Endothelial cell of umbilical vein (primary cell): Measurements from ENCODE around the gene GGACT. TPM values are rescaled to one million over a fixed set of nuclear protein-coding genes. Genes with fewer than 3 reads are reported as not detected.

Experiments used
- BruUV-seq: library from RNA; stranded (reverse); fragments of 400-500 nt; replicated peaks from 2 replicates; lab custom pipeline; 2021; lab: Mats Ljungman, UMichigan
- CTCF ChIA-PET: fragments of 300-600, 350-600 bp; sonication (Branson Sonifier 250); formaldehyde crosslinking; loops from one replicate; lab custom pipeline; 2021; ENCODE audit warnings: antibody characterized with exemption, inconsistent platforms; lab: Charles Lee
- POLR2A ChIA-PET: fragments of 300-600, 350-600 bp; sonication (Branson Sonifier 250); formaldehyde crosslinking; loops from one replicate; lab custom pipeline; 2021; ENCODE audit warnings: antibody characterized with exemption, inconsistent platforms; lab: Charles Lee
- DNase-seq: peaks from one replicate; pipeline ENCODE4 v3.0.0-alpha.2; 2011; ENCODE audit warnings: low read depth, low spot score
- FAIRE-seq: peaks from 2 replicates; lab custom pipeline; 2011; peaks lifted over from hg19 to GRCh38; lab: Jason Lieb, UNC
- H2AFZ ChIP-seq: 2 replicates; pipeline ENCODE4 v1.6.0; 2012; ENCODE audit warnings: low read depth, low read length, control low read depth, inconsistent platforms
- H3K27ac ChIP-seq: 2 replicates; pipeline ENCODE4 v1.5.1; 2011; ENCODE audit warnings: low read depth, mild to moderate bottlenecking, control low read depth, low read length, moderate library complexity; ENCODE audit not compliant: insufficient read depth
- H3K27me3 ChIP-seq, 2 experiments: 2 replicates each; pipeline versions ENCODE4 v1.6.0 to v1.6.1; 2011; ENCODE audit warnings: low read length in 2 of 2, mixed read lengths in 1 of 2; ENCODE audit not compliant: control insufficient read depth in 2 of 2, insufficient read depth in 2 of 2
- H3K36me3 ChIP-seq, 2 experiments: 2 replicates in 1 of 2; 3 replicates in 1 of 2; pipeline ENCODE4 v1.5.1; 2011; ENCODE audit warnings: low read length in 2 of 2, mild to moderate bottlenecking in 1 of 2, moderate library complexity in 1 of 2; ENCODE audit not compliant: control insufficient read depth in 2 of 2, insufficient read depth in 2 of 2; ENCODE audit errors: extremely low read depth in 1 of 2
- H3K4me1 ChIP-seq: 3 replicates; pipeline ENCODE4 v1.5.1; 2011; ENCODE audit warnings: mild to moderate bottlenecking, low read length; ENCODE audit not compliant: control insufficient read depth, insufficient read depth; ENCODE audit errors: extremely low read depth
- H3K4me2 ChIP-seq: 2 replicates; pipeline ENCODE4 v1.6.1; 2011; ENCODE audit warnings: low read length, control low read depth, mixed read lengths; ENCODE audit not compliant: insufficient read depth
- H3K4me3 ChIP-seq, 3 experiments: fragments of 200-600 bp in 1 of 3; sonication (generic), shearing (Covaris generic) in 1 of 3; replicated peaks in 1 of 3; 2 replicates each; pipeline ENCODE4 v1.5.1; 2011 to 2016; ENCODE audit warnings: control low read depth in 3 of 3, low read length in 3 of 3, mild to moderate bottlenecking in 2 of 3, inconsistent platforms in 1 of 3, low read depth in 1 of 3, moderate library complexity in 1 of 3; ENCODE audit not compliant: insufficient read depth in 1 of 3
- H3K79me2 ChIP-seq: 2 replicates; pipeline ENCODE4 v1.6.0; 2012; ENCODE audit warnings: low read length, inconsistent platforms; ENCODE audit not compliant: control insufficient read depth, insufficient read depth
- H3K9ac ChIP-seq: replicated peaks from 2 replicates; pipeline ENCODE3; 2011; ENCODE audit warnings: low read length, control low read depth; ENCODE audit not compliant: insufficient read depth; ENCODE audit errors: extremely low read depth
- H3K9me1 ChIP-seq: replicated peaks from 3 replicates; pipeline ENCODE4 v1.6.0; 2011; ENCODE audit warnings: mild to moderate bottlenecking, low read length; ENCODE audit not compliant: control insufficient read depth, insufficient read depth; ENCODE audit errors: extremely low read depth
- H3K9me3 ChIP-seq: replicated peaks from 2 replicates; pipeline ENCODE4 v1.5.1; 2012; ENCODE audit warnings: low read length, inconsistent platforms; ENCODE audit not compliant: control insufficient read depth, insufficient read depth
- H4K20me1 ChIP-seq: replicated peaks from 2 replicates; pipeline ENCODE3; 2011; ENCODE audit warnings: mild to moderate bottlenecking, low read length; ENCODE audit not compliant: control insufficient read depth, insufficient read depth; ENCODE audit errors: extremely low read depth
- CTCF ChIP-seq, 2 donors: IDR thresholded peaks; 1 replicate in 1 of 2; 2 replicates in 1 of 2; pipeline ENCODE4 v1.5.1; 2011; ENCODE audit warnings: low read length in 2 of 2, mild to moderate bottlenecking in 2 of 2, moderate library complexity in 2 of 2, control low read depth in 1 of 2, inconsistent platforms in 1 of 2, low read depth in 1 of 2; ENCODE audit not compliant: insufficient read depth in 1 of 2; ENCODE audit errors: extremely low read depth in 1 of 2
- EZH2 ChIP-seq: IDR thresholded peaks from 2 replicates; pipeline ENCODE4 v1.6.1; 2012; ENCODE audit warnings: borderline replicate concordance, low read depth, mild to moderate bottlenecking, moderate library complexity, low read length, inconsistent platforms; ENCODE audit not compliant: severe bottlenecking
- FOS ChIP-seq: IDR thresholded peaks from 2 replicates; pipeline ENCODE4 v1.6.1; 2011; ENCODE audit warnings: mild to moderate bottlenecking, low read length, moderate library complexity, borderline replicate concordance; ENCODE audit not compliant: insufficient read depth
- GATA2 ChIP-seq: IDR thresholded peaks from 2 replicates; pipeline ENCODE4 v1.7.0; 2011; ENCODE audit warnings: low read depth, mild to moderate bottlenecking, moderate library complexity, mixed read lengths, low read length; ENCODE audit not compliant: insufficient read length, insufficient read depth
- JUN ChIP-seq: IDR thresholded peaks from 2 replicates; pipeline ENCODE4 v1.6.1; 2011; ENCODE audit warnings: borderline replicate concordance, low read depth; ENCODE audit not compliant: insufficient read length, insufficient read depth
- MAX ChIP-seq: IDR thresholded peaks from 2 replicates; pipeline ENCODE4 v1.6.1; 2011; ENCODE audit not compliant: insufficient read depth, insufficient read length
- MYC ChIP-seq: IDR thresholded peaks from one replicate; pipeline ENCODE4 v1.6.1; 2011; ENCODE audit warnings: mild to moderate bottlenecking, low read depth, low read length
- POLR2A ChIP-seq: IDR thresholded peaks from 2 replicates; pipeline ENCODE4 v1.6.1; 2012; ENCODE audit warnings: low read depth, mild to moderate bottlenecking, control low read depth, low read length
- POLR2AphosphoS5 ChIP-seq: IDR thresholded peaks from 2 replicates; pipeline ENCODE4 v1.6.1; 2012; ENCODE audit warnings: low read depth, mild to moderate bottlenecking, control low read depth, low read length, moderate library complexity; ENCODE audit not compliant: insufficient read depth
- dilution Hi-C: fragments of 300-500 bp; cut with MboI; formaldehyde crosslinking; loops from one replicate; pipeline ENCODE4 v1.15.0; 2019; ENCODE audit warnings: low sequenced_read_pairs; ENCODE audit not compliant: extremely low pct_ligation_motif_present
- intact Hi-C: fragments of 100-400 bp; cut with micrococcal nuclease; formaldehyde crosslinking; loops from one replicate; pipeline ENCODE4 v1.10.0; 2022
- polyA plus RNA-seq, 4 experiments: library from polyadenylated mRNA; depleted of rRNA in 3 of 4; stranded (reverse) in 3 of 4; unstranded in 1 of 4; fragments of >200 nt; gene quantifications; 2 replicates each; pipeline versions ENCODE4 v1.2.1 to v1.2.3, GENCODE V29; 2011 to 2012; ENCODE audit warnings: missing spikeins in 1 of 4
- total RNA-seq: library from RNA; stranded (reverse); gene quantifications from 2 replicates; pipeline ENCODE4 v1.2.3, GENCODE V29; 2021

The GGACT gene
- total and polyA plus RNA-seq, 2 donors (not counting 3 experiments of a cell fraction or from before 2014, with no cell fraction given) = 2.5 to 6.5 TPM

- Histone ChIP-seq H4K20me1 (no peaks in the 10 kb centered on the region), H3K27me3 (no peaks in the 10 kb centered on the region), H3K4me2 (no peak overlapping the region), H3K36me3 (peaks cover 0 to 4% of the 10 kb centered on the region in 2 experiments), H3K79me2 (no peaks in the 10 kb centered on the region), H3K4me1 (no peaks in the 10 kb centered on the region), H3K9me1 (no peaks in the 10 kb centered on the region), H3K27ac (no peak overlapping the region), H3K9ac (no peak overlapping the region), H3K9me3 (no peaks in the 10 kb centered on the region), H2AFZ (no peak overlapping the region), H3K4me3 (no peak overlapping the region)
- no peak for DNase-seq
- no TSS peak for BruUV-seq
- CTCF ChIA-PET = no interaction called here
- dilution Hi-C loops = no loop called here
- FAIRE-seq = no peak
- TF ChIP-seq FOS (no peak), JUN (no peak), EZH2 (no peak), MYC (no peak)
- intact Hi-C loops = no loop called here
- POLR2A ChIA-PET = no interaction called here
These were observed 55.7 kb downstream of the GGACT start for GRCh38 chr13:100532836-100533435.

GRCh38 chr13:100532090-100532766 is 56.4 kb downstream of the GGACT start:
- ChIA-PET CTCF (interaction anchor here (1.0 to 1.5 kb wide), 2 partner anchors 9 to 17 kb away, joined by 3 to 7 read pairs; no protein-coding TSS in a partner anchor), POLR2A (no interaction called here)
- Histone ChIP-seq H3K9me3 (no peaks in the 10 kb centered on the region), H3K27ac (no peak overlapping the region), H3K4me2 (no peak overlapping the region), H2AFZ (no peak overlapping the region), H3K4me3 (no peak overlapping the region), H4K20me1 (no peaks in the 10 kb centered on the region), H3K27me3 (no peaks in the 10 kb centered on the region), H3K9me1 (no peaks in the 10 kb centered on the region), H3K79me2 (no peaks in the 10 kb centered on the region), H3K36me3 (peaks cover 0 to 4% of the 10 kb centered on the region in 2 experiments), H3K9ac (no peak overlapping the region), H3K4me1 (no peaks in the 10 kb centered on the region)
- TF ChIP-seq MAX (no peak), POLR2A (no peak), POLR2AphosphoS5 (no peak), GATA2 (no peak), MYC (no peak), JUN (no peak), CTCF (IDR thresholded peaks at IDR 0.05; ENCODE audit: extremely low read depth in 1 of 2, insufficient read depth in 1 of 2, low read depth in 1 of 2, low read length in 2 of 2) (no peak), FOS (no peak)
- dilution Hi-C loops = no loop called here
- FAIRE-seq (no peak), DNase-seq (no peak)
- intact Hi-C loops = no loop called here
- no TSS peak for BruUV-seq
